Trophoblast cell (in vitro differentiated cells and primary cell): Measurements from ENCODE around the gene TAP2. TPM values are rescaled to one million over a fixed set of nuclear protein-coding genes. Genes with fewer than 3 reads are reported as not detected.

Experiments used
- DNase-seq, 2 donors: peaks; one replicate each; pipeline ENCODE4 v3.0.0-alpha.2; 2016
- H2AFZ ChIP-seq: 2 replicates; pipeline ENCODE4 v1.6.1; 2013; ENCODE audit warnings: low read length, moderate library complexity, mild to moderate bottlenecking; ENCODE audit not compliant: insufficient read depth, poor library complexity
- H2AK5ac ChIP-seq: 2 replicates; pipeline ENCODE4 v1.6.1; 2013; ENCODE audit warnings: mild to moderate bottlenecking, low read length
- H2BK120ac ChIP-seq: 2 replicates; pipeline ENCODE4 v1.6.1; 2013; ENCODE audit warnings: low read length, mild to moderate bottlenecking, moderate library complexity; ENCODE audit not compliant: insufficient read depth, poor library complexity
- H2BK12ac ChIP-seq: 2 replicates; pipeline ENCODE4 v1.6.1; 2013; ENCODE audit warnings: mild to moderate bottlenecking, low read length, moderate library complexity
- H2BK5ac ChIP-seq: 2 replicates; pipeline ENCODE4 v1.6.1; 2013; ENCODE audit warnings: low read length, low read depth, moderate library complexity, mild to moderate bottlenecking; ENCODE audit not compliant: poor library complexity
- H3K14ac ChIP-seq: 2 replicates; pipeline ENCODE4 v1.6.1; 2013; ENCODE audit warnings: mild to moderate bottlenecking, low read length
- H3K18ac ChIP-seq: 2 replicates; pipeline ENCODE4 v1.6.1; 2013; ENCODE audit warnings: mild to moderate bottlenecking, low read length
- H3K23ac ChIP-seq: 2 replicates; pipeline ENCODE4 v1.6.1; 2013; ENCODE audit warnings: low read length
- H3K27ac ChIP-seq: 2 replicates; pipeline ENCODE4 v1.5.1; 2013; ENCODE audit warnings: low read depth, mild to moderate bottlenecking, inconsistent platforms, low read length, moderate library complexity
- H3K27me3 ChIP-seq: 2 replicates; pipeline ENCODE4 v1.6.1; 2013; ENCODE audit warnings: inconsistent platforms, mild to moderate bottlenecking, low read length, moderate library complexity; ENCODE audit not compliant: insufficient read depth
- H3K36me3 ChIP-seq, 2 experiments: 1 replicate in 1 of 2; 2 replicates in 1 of 2; pipeline ENCODE4 v1.6.1; 2013; ENCODE audit warnings: low read length in 2 of 2, mild to moderate bottlenecking in 2 of 2, moderate library complexity in 1 of 2; ENCODE audit not compliant: insufficient read depth in 2 of 2, control insufficient read depth in 1 of 2
- H3K4ac ChIP-seq: 2 replicates; pipeline ENCODE4 v1.6.1; 2013; ENCODE audit warnings: low read depth, mild to moderate bottlenecking, low read length, moderate library complexity
- H3K4me1 ChIP-seq, 2 experiments: 1 replicate in 1 of 2; 2 replicates in 1 of 2; pipeline ENCODE4 v1.6.1; 2013; ENCODE audit warnings: low read length in 2 of 2, mild to moderate bottlenecking in 2 of 2, moderate library complexity in 1 of 2; ENCODE audit not compliant: insufficient read depth in 2 of 2, control insufficient read depth in 1 of 2
- H3K4me2 ChIP-seq: 2 replicates; pipeline ENCODE4 v1.6.1; 2013; ENCODE audit warnings: inconsistent platforms, mild to moderate bottlenecking, low read length, moderate library complexity
- H3K4me3 ChIP-seq: 2 replicates; pipeline ENCODE4 v1.5.1; 2013; ENCODE audit warnings: mild to moderate bottlenecking, low read depth, low read length, inconsistent platforms
- H3K79me1 ChIP-seq: one replicate; pipeline ENCODE4 v1.6.1; 2013; ENCODE audit warnings: low read length
- H3K79me2 ChIP-seq: 2 replicates; pipeline ENCODE4 v1.6.1; 2013; ENCODE audit warnings: low read length, mild to moderate bottlenecking; ENCODE audit not compliant: control insufficient read depth, insufficient read depth, poor library complexity
- H3K9ac ChIP-seq: 2 replicates; pipeline ENCODE4 v1.6.1; 2013; ENCODE audit warnings: mild to moderate bottlenecking, low read length
- H3K9me3 ChIP-seq: 2 replicates; pipeline ENCODE4 v1.6.1; 2013; ENCODE audit warnings: low read depth, mild to moderate bottlenecking, control low read depth, inconsistent platforms, low read length; ENCODE audit not compliant: insufficient read depth
- H4K12ac ChIP-seq: 2 replicates; pipeline ENCODE4 v1.6.1; 2013; ENCODE audit warnings: low read depth, mild to moderate bottlenecking, low read length, moderate library complexity
- H4K8ac ChIP-seq: 2 replicates; pipeline ENCODE4 v1.6.1; 2013; ENCODE audit warnings: low read depth, mild to moderate bottlenecking, low read length, moderate library complexity
- H4K91ac ChIP-seq: one replicate; pipeline ENCODE4 v1.6.1; 2013; ENCODE audit warnings: low read depth, mild to moderate bottlenecking, low read length, moderate library complexity
- WGBS: extraction: QIAGEN DNeasy Blood & Tissue Kit; methylation state at CpG from one replicate; pipeline ENCODE4 v1.1.7; 2013; ENCODE audit warnings: missing lambda C conversion rate; ENCODE audit not compliant: insufficient read length, insufficient coverage; ENCODE audit errors: extremely low coverage; 5-methylcytosine and 5-hydroxymethylcytosine counted together
- polyA plus RNA-seq: library from polyadenylated mRNA; stranded (reverse); fragments of 200-250 nt; gene quantifications from 2 replicates; pipeline ENCODE4 v1.2.3, GENCODE V29; 2013

The TAP2 gene
- 0.82 and 0.92 TPM in 2 replicates for polyA plus RNA-seq

GRCh38 chr6:32838114-32838958 lies at the start of gene TAP2:
TSS of gene TAP2 (minus strand) at chr6:32838739. CDS start at chr6:32838233, 506 bp downstream.
- no peak within 1 kb of the TSS for H2BK12ac ChIP-seq
- no peak within 1 kb of the TSS for H3K4ac ChIP-seq
- peak within 1 kb of the TSS; percentile 57 for H3K9ac ChIP-seq
- peaks cover 5 to 6% of the 10 kb centered on the region in 2 experiments for H3K4me1 ChIP-seq
- peaks cover 0 to 2% of the 10 kb centered on the region in 2 experiments for H3K36me3 ChIP-seq
- peak within 1 kb of the TSS; percentile 28 for H3K18ac ChIP-seq
- H4K12ac ChIP-seq, result peak within 1 kb of the TSS; percentile 14
- H2BK5ac ChIP-seq, result no peak within 1 kb of the TSS
- WGBS, result no CpG with 5 or more reads among the region's 57 CpGs
- H4K8ac ChIP-seq, result peak within 1 kb of the TSS; percentile 30
- H4K91ac ChIP-seq, result no peak within 1 kb of the TSS
- peak within 1 kb of the TSS; percentile 76 for H3K4me3 ChIP-seq
- no peaks in the 10 kb centered on the region for H3K79me2 ChIP-seq
- no peaks in the 10 kb centered on the region for H3K79me1 ChIP-seq
- H3K9me3 ChIP-seq, result peaks cover 1% of the 10 kb centered on the region
- no peak within 1 kb of the TSS for H2AK5ac ChIP-seq
- H2BK120ac ChIP-seq, result no peak within 1 kb of the TSS
- peak; percentile 94 to 98 for DNase-seq
- H3K27me3 ChIP-seq, result peaks cover 15% of the 10 kb centered on the region
- H3K23ac ChIP-seq, result no peak within 1 kb of the TSS
- peak within 1 kb of the TSS; percentile 71 for H3K4me2 ChIP-seq
- H2AFZ ChIP-seq, result peak within 1 kb of the TSS; percentile 80
- H3K27ac ChIP-seq, result no peak within 1 kb of the TSS
- H3K14ac ChIP-seq, result no peak within 1 kb of the TSS

- Histone ChIP-seq H3K79me1 (no peaks in the 10 kb centered on the region), H2AFZ (no peak overlapping the region), H3K4me2 (no peak overlapping the region), H2BK12ac (no peak overlapping the region), H3K27me3 (no peaks in the 10 kb centered on the region), H4K12ac (no peak overlapping the region), H3K9me3 (no peaks in the 10 kb centered on the region), H2AK5ac (no peak overlapping the region), H3K79me2 (no peaks in the 10 kb centered on the region), H3K14ac (no peak overlapping the region), H3K4me1 (no peaks in the 10 kb centered on the region), H3K27ac (no peak overlapping the region), H3K4me3 (no peak overlapping the region), H2BK5ac (no peak overlapping the region), H4K91ac (no peak overlapping the region), H4K8ac (no peak overlapping the region), H3K36me3 (no peaks in the 10 kb centered on the region), H3K4ac (no peak overlapping the region), H3K9ac (no peak overlapping the region), H3K23ac (no peak overlapping the region), H2BK120ac (no peak overlapping the region), H3K18ac (no peak overlapping the region)
- no CpG with 5 or more reads among the region's 5 CpGs for WGBS
- no peak for DNase-seq
Observed at GRCh38 chr6:32887616-32888015, 49.1 kb upstream of the TAP2 start.

DNA sequence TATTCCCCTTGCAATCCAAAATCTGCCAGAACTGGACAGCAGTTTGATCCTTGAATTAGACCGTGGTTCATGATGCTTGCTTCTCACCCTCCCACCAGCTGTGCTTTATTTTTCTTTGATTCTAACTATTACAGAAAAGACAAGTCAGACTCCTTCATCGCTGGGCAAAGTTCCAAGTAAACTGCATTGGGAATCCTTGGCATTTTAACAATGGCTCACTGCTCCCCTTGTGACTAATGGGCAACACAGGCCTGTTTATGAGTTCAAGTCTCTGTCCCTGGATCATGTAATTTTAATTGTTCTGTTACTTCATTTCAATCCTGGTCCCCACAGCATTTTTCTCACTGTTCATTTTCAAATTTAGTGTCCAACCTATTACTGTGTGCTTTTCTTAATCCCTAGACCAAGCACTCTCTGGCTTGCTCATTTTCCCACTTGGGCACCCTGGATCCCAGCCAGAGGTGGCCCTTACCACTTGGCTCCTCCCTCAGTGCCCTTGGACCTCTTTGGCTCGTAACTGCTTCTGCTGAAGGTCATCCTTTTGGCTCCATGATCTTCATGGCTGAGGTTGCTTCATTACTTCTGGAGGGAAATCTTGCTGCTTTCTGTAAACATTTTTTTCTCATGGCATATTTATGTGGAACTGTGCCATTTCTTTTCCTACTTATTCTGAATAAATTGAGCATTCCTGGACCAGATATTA lies 48.3 kb upstream of the TAP2 start:
- Histone ChIP-seq H4K91ac (no peak overlapping the region), H3K4me2 (no peak overlapping the region), H3K4me1 (no peaks in the 10 kb centered on the region), H3K79me1 (no peaks in the 10 kb centered on the region), H3K9ac (no peak overlapping the region), H4K12ac (no peak overlapping the region), H3K4me3 (no peak overlapping the region), H3K18ac (no peak overlapping the region), H2AK5ac (no peak overlapping the region), H3K27me3 (no peaks in the 10 kb centered on the region), H4K8ac (no peak overlapping the region), H3K23ac (no peak overlapping the region), H3K9me3 (no peaks in the 10 kb centered on the region), H3K4ac (no peak overlapping the region), H2BK120ac (no peak overlapping the region), H3K14ac (no peak overlapping the region), H3K36me3 (no peaks in the 10 kb centered on the region), H2BK12ac (no peak overlapping the region), H2AFZ (no peak overlapping the region), H3K27ac (no peak overlapping the region), H2BK5ac (no peak overlapping the region), H3K79me2 (no peaks in the 10 kb centered on the region)
- no CpG with 5 or more reads among the region's 3 CpGs for WGBS
- DNase-seq, result peak in 1 of 2 donors; percentile 41

GRCh38 chr6:32885698-32886286 lies 47.3 kb upstream of the TAP2 start:
- no peak overlapping the region for H3K9ac ChIP-seq
- no CpG with 5 or more reads among the region's 4 CpGs for WGBS

More at GRCh38 chr6:32885698-32886286, 47.3 kb upstream of the TAP2 start:
- Histone ChIP-seq H2AK5ac (no peak overlapping the region), H3K23ac (no peak overlapping the region), H3K36me3 (no peaks in the 10 kb centered on the region), H2BK120ac (no peak overlapping the region), H4K91ac (no peak overlapping the region), H2BK5ac (no peak overlapping the region), H3K27me3 (no peaks in the 10 kb centered on the region), H3K79me2 (no peaks in the 10 kb centered on the region), H4K12ac (no peak overlapping the region), H3K4me2 (no peak overlapping the region), H3K18ac (no peak overlapping the region), H3K4ac (no peak overlapping the region), H3K79me1 (no peaks in the 10 kb centered on the region), H2AFZ (no peak overlapping the region), H3K4me3 (no peak overlapping the region), H4K8ac (no peak overlapping the region), H3K27ac (no peak overlapping the region), H3K9me3 (no peaks in the 10 kb centered on the region), H2BK12ac (no peak overlapping the region), H3K4me1 (no peaks in the 10 kb centered on the region), H3K14ac (no peak overlapping the region)
- DNase-seq, result peak in 1 of 2 donors; percentile 85
